ENCODE results near the gene ARMC3.

ARMC3 gene

GRCh38 chr10:22998091-22998490 is 70.2 kb downstream of the ARMC3 start:
- DNase-seq (ENCODE audit: low read depth), result no peak
- no peak for TF ChIP-seq CTCF (IDR thresholded peaks at IDR 0.05; ENCODE audit: control insufficient read depth, insufficient read depth, low read depth, low read length, missing control alignments)
- no peak overlapping the region for H3K4me3 ChIP-seq (ENCODE audit: control insufficient read depth, low read depth, low read length)

- no peak for DNase-seq (ENCODE audit: low read depth)
- TF ChIP-seq CTCF (IDR thresholded peaks at IDR 0.05; ENCODE audit: control insufficient read depth, insufficient read depth, low read depth, low read length, missing control alignments), result no peak
These were observed 72.1 kb downstream of the ARMC3 start for GRCh38 chr10:22999942-23000341.

GRCh38 chr10:23001901-23002516 is 74.2 kb downstream of the ARMC3 start:
- no peak for TF ChIP-seq CTCF (IDR thresholded peaks at IDR 0.05; ENCODE audit: control insufficient read depth, insufficient read depth, low read depth, low read length, missing control alignments)
- no peak for DNase-seq (ENCODE audit: low read depth)
- no peak overlapping the region for H3K4me3 ChIP-seq (ENCODE audit: control insufficient read depth, low read depth, low read length)

More at GRCh38 chr10:22999942-23000341, 72.1 kb downstream of the ARMC3 start:
- no peak overlapping the region for H3K4me3 ChIP-seq (ENCODE audit: control insufficient read depth, low read depth, low read length)

- no peak for DNase-seq (ENCODE audit: low read depth)
- TF ChIP-seq CTCF (IDR thresholded peaks at IDR 0.05; ENCODE audit: control insufficient read depth, insufficient read depth, low read depth, low read length, missing control alignments), result no peak
- no peak overlapping the region for H3K4me3 ChIP-seq (ENCODE audit: control insufficient read depth, low read depth, low read length)
These were observed 77.3 kb downstream of the ARMC3 start for GRCh38 chr10:23005150-23005549.

- H3K4me3 ChIP-seq (ENCODE audit: control insufficient read depth, low read depth, low read length), result no peak overlapping the region
- DNase-seq (ENCODE audit: low read depth), result no peak
- TF ChIP-seq CTCF (IDR thresholded peaks at IDR 0.05; ENCODE audit: control insufficient read depth, insufficient read depth, low read depth, low read length, missing control alignments), result no peak
These were observed 85.9 kb downstream of the ARMC3 start for GRCh38 chr10:23013581-23014335.

GRCh38 chr10:23015021-23015707 is 87.3 kb downstream of the ARMC3 start:
- no peak for TF ChIP-seq CTCF (IDR thresholded peaks at IDR 0.05; ENCODE audit: control insufficient read depth, insufficient read depth, low read depth, low read length, missing control alignments)
- no peak overlapping the region for H3K4me3 ChIP-seq (ENCODE audit: control insufficient read depth, low read depth, low read length)
- no peak for DNase-seq (ENCODE audit: low read depth)
